OCI-LY1 (cell line): Measurements from ENCODE around the gene CLIP2.

Source experiments
- H2AFZ ChIP-seq: fragments of 200-600 bp; sonication (generic), shearing (Covaris generic); 2 replicates; pipeline ENCODE4 v1.6.0; 2014; ENCODE audit warnings: antibody characterized with exemption, mild to moderate bottlenecking, low read length
- H3F3A ChIP-seq: fragments of 200-600 bp; sonication (generic), shearing (Covaris generic); 2 replicates; pipeline ENCODE4 v1.6.0; 2014; ENCODE audit warnings: mild to moderate bottlenecking, antibody characterized with exemption, low read length, moderate library complexity; ENCODE audit not compliant: insufficient read depth
- H3K27ac ChIP-seq: fragments of 200-600 bp; sonication (generic); 2 replicates; pipeline ENCODE4 v1.5.1; 2014; ENCODE audit warnings: low read length, mixed run types, mild to moderate bottlenecking, low read depth; ENCODE audit not compliant: poor library complexity, severe bottlenecking
- H3K27me3 ChIP-seq: fragments of 200-600 bp; sonication (generic); 2 replicates; pipeline ENCODE4 v1.6.0; 2014; ENCODE audit warnings: antibody characterized with exemption, mild to moderate bottlenecking, low read length, moderate library complexity; ENCODE audit not compliant: insufficient read depth
- H3K36me3 ChIP-seq: fragments of 200-600 bp; sonication (generic); 2 replicates; pipeline ENCODE4 v1.6.1; 2014; ENCODE audit warnings: mild to moderate bottlenecking, antibody characterized with exemption, low read length, moderate library complexity, mixed read lengths; ENCODE audit not compliant: insufficient read depth
- H3K4me1 ChIP-seq: fragments of 200-600 bp; sonication (generic); 2 replicates; pipeline ENCODE4 v1.5.1; 2014; ENCODE audit warnings: mild to moderate bottlenecking, low read length, moderate library complexity; ENCODE audit not compliant: insufficient read depth, severe bottlenecking
- H3K4me2 ChIP-seq: fragments of 200-600 bp; sonication (generic), shearing (Covaris generic); 2 replicates; pipeline ENCODE4 v1.6.1; 2014; ENCODE audit warnings: low read length
- H3K4me3 ChIP-seq: fragments of 200-600 bp; sonication (generic); 2 replicates; pipeline ENCODE4 v1.5.1; 2014; ENCODE audit warnings: low read length, low read depth, mild to moderate bottlenecking, mixed read lengths; ENCODE audit not compliant: poor library complexity, severe bottlenecking
- H3K79me2 ChIP-seq: fragments of 200-600 bp; shearing (Covaris generic); 2 replicates; pipeline ENCODE4 v1.6.1; 2016; ENCODE audit warnings: mixed run types, low read length, mixed read lengths; ENCODE audit not compliant: insufficient read depth
- H3K9ac ChIP-seq: fragments of 200-600 bp; sonication (generic), shearing (Covaris generic); 2 replicates; pipeline ENCODE4 v1.6.1; 2014; ENCODE audit warnings: mild to moderate bottlenecking, low read length, mixed read lengths
- H3K9me2 ChIP-seq: fragments of 200-600 bp; sonication (generic), shearing (Covaris generic); 2 replicates; pipeline ENCODE4 v1.6.1; 2014; ENCODE audit warnings: low read depth, mild to moderate bottlenecking, low read length, mixed read lengths
- H3K9me3 ChIP-seq: fragments of 200-600 bp; shearing (Covaris generic); 2 replicates; pipeline ENCODE4 v1.6.1; 2014; ENCODE audit warnings: low read length, mixed read lengths
- H4K20me1 ChIP-seq: fragments of 200-600 bp; sonication (generic), shearing (Covaris generic); 2 replicates; pipeline ENCODE4 v1.6.0; 2016; ENCODE audit warnings: mild to moderate bottlenecking, low read length; ENCODE audit not compliant: insufficient read depth
- CTCF ChIP-seq: fragments of 200-600 bp; sonication (generic), shearing (Covaris generic); IDR thresholded peaks from 2 replicates; pipeline ENCODE4 v1.5.1; 2017; ENCODE audit warnings: mild to moderate bottlenecking, antibody characterized with exemption, low read length, moderate library complexity, mixed read lengths
- EZH2 ChIP-seq: fragments of 200-600 bp; sonication (generic), shearing (Covaris generic); IDR thresholded peaks from 2 replicates; pipeline ENCODE4 v1.8.0; 2017; ENCODE audit warnings: borderline replicate concordance, mixed run types, mild to moderate bottlenecking, antibody characterized with exemption, low read length, moderate library complexity, mixed read lengths

Gene CLIP2

GRCh38 chr7:74306730-74307469 is 17.7 kb downstream of the CLIP2 start:
- no peaks in the 10 kb centered on the region for H3F3A ChIP-seq
- H3K79me2 ChIP-seq = no peaks in the 10 kb centered on the region
- no peak overlapping the region for H2AFZ ChIP-seq
- no peak for TF ChIP-seq EZH2
- no peak for TF ChIP-seq CTCF
- no peak overlapping the region for H3K27ac ChIP-seq
- no peaks in the 10 kb centered on the region for H4K20me1 ChIP-seq
- H3K9me3 ChIP-seq = 0 out of 2 replicates have a peak, but pooled peaks cover 2% of the 10 kb centered on the region
- no peaks in the 10 kb centered on the region for H3K9me2 ChIP-seq
- H3K36me3 ChIP-seq = no peaks in the 10 kb centered on the region; the same call in 1 of the 2 replicates
- peaks cover 11% of the 10 kb centered on the region for H3K27me3 ChIP-seq
- no peak overlapping the region for H3K4me2 ChIP-seq
- H3K4me1 ChIP-seq = no peaks in the 10 kb centered on the region
- no peak overlapping the region for H3K9ac ChIP-seq
- H3K4me3 ChIP-seq = no peak overlapping the region

DNA sequence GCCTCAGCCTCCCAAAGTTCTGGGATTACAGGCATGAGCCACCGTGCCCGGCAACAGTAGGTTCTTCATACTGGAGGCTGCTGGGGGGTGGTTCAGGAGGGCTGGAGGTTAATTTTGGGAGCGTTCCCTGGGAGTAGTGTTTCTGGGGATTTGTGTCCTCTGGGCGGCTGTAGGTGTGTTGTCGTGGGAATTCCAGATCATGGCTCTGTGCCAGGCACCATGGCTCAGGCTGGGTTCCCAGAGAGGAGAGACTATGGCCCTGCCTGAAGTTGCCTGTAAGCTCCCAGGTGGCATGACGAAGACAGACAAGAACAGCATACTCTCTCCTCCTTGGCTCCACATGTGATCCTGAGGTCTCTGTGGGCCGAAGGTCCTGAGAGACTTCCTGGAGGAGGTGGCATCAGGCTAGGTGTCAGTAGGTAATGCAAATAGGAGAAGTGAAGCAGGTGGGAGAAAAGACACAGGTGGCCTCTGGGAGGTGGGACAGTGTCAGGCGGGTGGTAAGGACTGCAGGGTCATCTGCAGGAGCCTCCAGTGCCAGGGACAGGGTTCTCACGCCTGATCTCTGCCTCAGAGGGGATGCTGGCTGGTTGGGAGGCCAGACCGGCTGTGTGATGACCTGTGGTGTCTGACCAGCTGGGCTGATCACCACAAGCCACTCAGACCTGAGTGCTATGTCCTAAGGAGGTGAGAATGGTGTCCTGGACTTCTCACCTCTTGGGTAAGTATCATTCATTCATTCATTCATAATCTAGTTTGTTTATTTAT is 18.7 kb downstream of the CLIP2 start:
- no peaks in the 10 kb centered on the region for H3K9me2 ChIP-seq
- no peak overlapping the region for H3K27ac ChIP-seq
- no peaks in the 10 kb centered on the region; the same call in 1 of the 2 replicates for H3K36me3 ChIP-seq
- H3K4me2 ChIP-seq = no peak overlapping the region
- H3K9ac ChIP-seq = no peak overlapping the region
- H3K79me2 ChIP-seq = no peaks in the 10 kb centered on the region
- no peaks in the 10 kb centered on the region for H3F3A ChIP-seq
- 0 out of 2 replicates have a peak, but pooled peaks cover 2% of the 10 kb centered on the region for H3K9me3 ChIP-seq
- H3K27me3 ChIP-seq = peaks cover 8% of the 10 kb centered on the region
- no peak overlapping the region for H3K4me3 ChIP-seq
- no peak overlapping the region for H2AFZ ChIP-seq
- no peaks in the 10 kb centered on the region for H3K4me1 ChIP-seq
- TF ChIP-seq CTCF (no peak), EZH2 (no peak)
- H4K20me1 ChIP-seq = no peaks in the 10 kb centered on the region

DNA sequence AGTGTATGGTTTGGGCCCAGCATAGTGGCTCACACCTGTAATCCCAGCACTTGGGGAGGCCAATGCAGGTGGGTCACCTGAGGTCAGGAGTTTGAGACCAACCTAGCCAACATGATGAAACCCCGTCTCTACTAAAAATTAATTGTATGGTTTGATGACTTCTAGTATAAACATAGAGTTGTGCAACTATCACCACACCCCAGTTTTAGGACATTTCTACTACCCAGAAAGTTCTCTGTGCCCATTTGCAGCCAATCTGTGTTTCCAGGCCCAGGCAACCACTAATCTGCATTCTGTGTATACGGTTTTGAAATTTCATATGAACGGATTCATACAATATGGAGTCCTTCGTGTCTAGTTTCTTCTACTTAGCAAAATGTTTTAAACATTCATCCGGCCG is 20.0 kb downstream of the CLIP2 start:
- no peaks in the 10 kb centered on the region for H3K79me2 ChIP-seq
- no peaks in the 10 kb centered on the region; the same call in 1 of the 2 replicates for H3K36me3 ChIP-seq
- H3K9me3 ChIP-seq = 0 out of 2 replicates have a peak, but pooled peaks cover 2% of the 10 kb centered on the region
- no peak overlapping the region for H3K27ac ChIP-seq
- no peaks in the 10 kb centered on the region for H3F3A ChIP-seq
- no peak overlapping the region for H2AFZ ChIP-seq
- H4K20me1 ChIP-seq = no peaks in the 10 kb centered on the region
- no peak overlapping the region for H3K4me2 ChIP-seq
- H3K4me1 ChIP-seq = no peaks in the 10 kb centered on the region
- H3K9ac ChIP-seq = no peak overlapping the region
- no peak for TF ChIP-seq EZH2
- TF ChIP-seq CTCF = no peak
- no peaks in the 10 kb centered on the region for H3K9me2 ChIP-seq
- no peak overlapping the region for H3K4me3 ChIP-seq
- H3K27me3 ChIP-seq = peaks cover 8% of the 10 kb centered on the region
